T-helper 2 cell treated with Interferon-gamma antibody and Interleukin-4, amounts not matched to agents 5 μg/mL and 100 μg/mL, for 36 hours (primary cell): ENCODE measurements around the gene DNAAF5.

Source experiments
- DNase-seq: peaks from one replicate; pipeline ENCODE4 v3.0.0; 2021; ENCODE audit warnings: low spot score
- H3K27ac Mint-ChIP-seq: one replicate; pipeline ENCODE4 v1.8.0; 2021; ENCODE audit warnings: mild to moderate bottlenecking, mixed read lengths
- H3K27me3 Mint-ChIP-seq: one replicate; pipeline ENCODE4 v1.8.0; 2021; ENCODE audit warnings: low read depth, mixed read lengths
- H3K36me3 Mint-ChIP-seq: one replicate; pipeline ENCODE4 v1.8.0; 2021; ENCODE audit warnings: low read depth, mixed read lengths
- H3K4me1 Mint-ChIP-seq: one replicate; pipeline ENCODE4 v1.8.0; 2021; ENCODE audit warnings: low read depth, mixed read lengths
- H3K4me3 Mint-ChIP-seq: one replicate; pipeline ENCODE4 v1.8.0; 2022; ENCODE audit warnings: mild to moderate bottlenecking, moderate library complexity, mixed read lengths
- H3K9me3 Mint-ChIP-seq: one replicate; pipeline ENCODE4 v1.8.0; 2021; ENCODE audit warnings: mixed read lengths

Gene DNAAF5

GRCh38 chr7:730501-731439 is 4.3 kb downstream of the DNAAF5 start:
- peaks cover 10% of the 10 kb centered on the region for H3K4me1 Mint-ChIP-seq
- no peak for DNase-seq
- no peaks in the 10 kb centered on the region for H3K27me3 Mint-ChIP-seq
- H3K27ac Mint-ChIP-seq, result no peak overlapping the region
- peaks cover 4% of the 10 kb centered on the region for H3K9me3 Mint-ChIP-seq
- H3K4me3 Mint-ChIP-seq, result no peak overlapping the region
- H3K36me3 Mint-ChIP-seq, result peaks cover 24% of the 10 kb centered on the region

GRCh38 chr7:731440-732085 is 5.1 kb downstream of the DNAAF5 start:
- H3K36me3 Mint-ChIP-seq, result peaks cover 21% of the 10 kb centered on the region
- H3K4me3 Mint-ChIP-seq, result no peak overlapping the region

DNA sequence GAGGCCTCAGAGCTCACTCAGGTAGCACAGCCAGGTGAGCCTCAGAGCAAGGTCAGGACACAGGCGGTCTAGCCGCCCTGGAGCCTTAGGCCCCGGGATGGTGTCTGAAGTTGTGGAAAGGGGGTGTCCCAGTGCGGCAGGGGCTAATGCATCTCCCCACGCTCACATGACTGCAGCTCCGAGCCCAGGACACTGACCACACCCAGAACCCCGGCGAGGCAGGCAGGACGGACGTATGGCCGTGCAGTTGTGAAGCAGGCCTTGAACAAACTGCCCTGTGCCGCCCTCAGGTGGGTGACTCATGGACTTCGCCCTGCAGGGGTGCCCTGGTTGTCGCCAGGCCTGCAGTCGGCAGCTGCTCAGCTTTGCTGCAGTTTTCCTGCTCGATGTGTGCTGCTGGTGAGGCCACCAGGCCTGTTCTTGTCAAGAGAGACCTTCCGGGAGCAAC is 5.6 kb downstream of the DNAAF5 start:
- Mint-ChIP-seq H3K4me3 (no peak overlapping the region), H3K4me1 (peaks cover 7% of the 10 kb centered on the region), H3K27me3 (no peaks in the 10 kb centered on the region), H3K27ac (no peak overlapping the region), H3K9me3 (peaks cover 4% of the 10 kb centered on the region), H3K36me3 (peaks cover 21% of the 10 kb centered on the region)
- no peak for DNase-seq

More at GRCh38 chr7:731440-732085, 5.1 kb downstream of the DNAAF5 start:
- Mint-ChIP-seq H3K27me3 (no peaks in the 10 kb centered on the region), H3K9me3 (peaks cover 4% of the 10 kb centered on the region), H3K4me1 (peaks cover 7% of the 10 kb centered on the region), H3K27ac (no peak overlapping the region)
- DNase-seq, result no peak

DNA sequence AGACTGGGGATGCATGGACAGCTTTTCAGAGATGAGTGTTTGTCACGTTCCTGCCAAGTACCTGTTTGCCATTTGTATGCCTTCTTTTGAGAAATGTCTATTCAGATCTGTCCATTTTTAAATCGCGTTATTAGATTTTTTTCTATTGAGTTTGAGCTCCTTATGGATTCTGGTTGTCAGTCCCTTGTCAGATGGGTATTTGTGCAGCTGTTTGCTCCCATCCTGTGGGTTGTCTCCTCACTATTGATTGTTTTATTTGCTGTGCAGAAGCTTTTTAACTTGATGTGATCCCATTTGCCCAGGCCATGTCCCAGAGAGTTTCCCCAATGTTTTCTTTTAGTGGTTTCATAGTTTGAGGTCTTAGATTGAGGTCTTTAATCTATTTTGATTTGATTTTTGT is 6.1 kb downstream of the DNAAF5 start:
- no peak overlapping the region for H3K4me3 Mint-ChIP-seq
- no peak overlapping the region for H3K27ac Mint-ChIP-seq
- no peak for DNase-seq
- H3K4me1 Mint-ChIP-seq, result peaks cover 9% of the 10 kb centered on the region
- H3K27me3 Mint-ChIP-seq, result no peaks in the 10 kb centered on the region
- H3K9me3 Mint-ChIP-seq, result peaks cover 4% of the 10 kb centered on the region
- peaks cover 21% of the 10 kb centered on the region for H3K36me3 Mint-ChIP-seq

- Mint-ChIP-seq H3K27ac (no peak overlapping the region), H3K36me3 (peaks cover 21% of the 10 kb centered on the region), H3K9me3 (peaks cover 4% of the 10 kb centered on the region), H3K27me3 (no peaks in the 10 kb centered on the region), H3K4me1 (peaks cover 4% of the 10 kb centered on the region), H3K4me3 (no peak overlapping the region)
- no peak for DNase-seq
Observed at GRCh38 chr7:734214-734613, 7.7 kb downstream of the DNAAF5 start.

DNA sequence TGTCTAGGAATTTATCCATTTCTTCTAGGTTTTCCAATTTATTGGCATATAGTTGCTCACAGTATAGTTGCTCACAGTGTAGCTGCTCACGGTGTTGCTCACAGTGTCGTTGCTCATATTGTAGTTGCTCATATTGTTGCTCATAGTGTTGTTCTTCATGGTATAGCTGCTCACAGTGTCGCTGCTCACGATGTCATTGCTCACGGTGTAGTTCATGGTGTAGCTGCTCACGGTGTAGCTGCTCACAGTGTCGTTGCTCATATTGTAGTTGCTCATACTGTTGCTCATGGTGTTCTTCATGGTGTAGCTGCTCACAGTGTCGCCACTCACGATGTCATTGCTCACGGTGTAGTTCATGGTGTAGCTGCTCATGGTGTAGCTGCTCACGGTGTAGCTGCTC is 8.3 kb downstream of the DNAAF5 start:
- no peak overlapping the region for H3K4me3 Mint-ChIP-seq
- no peak for DNase-seq
- H3K36me3 Mint-ChIP-seq, result peaks cover 19% of the 10 kb centered on the region
- H3K27me3 Mint-ChIP-seq, result no peaks in the 10 kb centered on the region
- H3K9me3 Mint-ChIP-seq, result peaks cover 4% of the 10 kb centered on the region
- no peak overlapping the region for H3K27ac Mint-ChIP-seq
- peaks cover 4% of the 10 kb centered on the region for H3K4me1 Mint-ChIP-seq

- Mint-ChIP-seq H3K4me3 (no peak overlapping the region), H3K4me1 (peaks cover 2% of the 10 kb centered on the region), H3K27ac (no peak overlapping the region), H3K9me3 (peaks cover 2% of the 10 kb centered on the region), H3K36me3 (peaks cover 17% of the 10 kb centered on the region), H3K27me3 (no peaks in the 10 kb centered on the region)
- no peak for DNase-seq
Observed at GRCh38 chr7:738241-738640, 11.7 kb downstream of the DNAAF5 start.

DNA sequence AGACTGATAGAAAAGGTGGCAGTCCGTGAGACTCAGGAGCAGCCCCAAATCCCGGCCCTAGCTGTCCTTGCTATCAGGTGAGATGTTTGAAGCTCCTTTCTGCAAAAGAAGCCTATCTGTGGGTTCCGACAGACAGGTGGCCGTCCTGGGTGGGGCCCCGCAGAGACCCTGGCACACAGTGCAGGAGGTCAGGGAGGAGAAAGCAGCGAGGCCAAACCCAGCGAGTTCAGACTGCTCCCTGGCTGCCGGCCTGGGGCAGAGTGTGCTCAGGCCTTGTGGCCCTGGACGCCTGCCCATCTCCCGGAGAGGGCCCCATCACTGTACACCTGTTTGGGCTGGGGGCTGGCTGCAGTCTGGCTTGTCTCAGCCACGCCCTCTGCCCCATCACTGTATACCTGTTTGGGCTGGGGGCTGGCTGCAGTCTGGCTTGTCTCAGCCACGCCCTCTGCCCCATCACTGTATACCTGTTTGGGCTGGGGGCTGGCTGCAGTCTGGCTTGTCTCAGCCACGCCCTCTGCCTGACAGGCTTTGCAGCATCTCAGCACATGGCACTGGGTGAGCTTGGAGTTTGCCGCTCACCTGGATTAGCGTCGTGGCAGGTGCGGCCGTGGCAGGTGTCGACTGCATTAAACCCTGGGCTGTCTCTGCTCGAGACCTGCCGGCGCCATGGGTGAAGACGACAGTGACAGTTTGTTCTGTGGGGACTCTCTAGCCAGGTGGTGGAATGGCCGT is 12.4 kb downstream of the DNAAF5 start:
- DNase-seq, result no peak
- Mint-ChIP-seq H3K4me3 (no peak overlapping the region), H3K27me3 (no peaks in the 10 kb centered on the region), H3K4me1 (peaks cover 2% of the 10 kb centered on the region), H3K9me3 (no peaks in the 10 kb centered on the region), H3K36me3 (peaks cover 17% of the 10 kb centered on the region), H3K27ac (no peak overlapping the region)

- no peak for DNase-seq
- Mint-ChIP-seq H3K27me3 (no peaks in the 10 kb centered on the region), H3K27ac (no peak overlapping the region), H3K4me3 (no peak overlapping the region), H3K4me1 (peaks cover 2% of the 10 kb centered on the region), H3K9me3 (no peaks in the 10 kb centered on the region), H3K36me3 (peaks cover 22% of the 10 kb centered on the region)
Observed at GRCh38 chr7:739455-739982, 13.0 kb downstream of the DNAAF5 start.

- H3K9me3 Mint-ChIP-seq, result peaks cover 5% of the 10 kb centered on the region
- H3K36me3 Mint-ChIP-seq, result peaks cover 29% of the 10 kb centered on the region
Observed at GRCh38 chr7:739983-740942, 13.8 kb downstream of the DNAAF5 start.

GRCh38 chr7:741191-741671 is 14.7 kb downstream of the DNAAF5 start:
- DNase-seq, result no peak
- H3K4me1 Mint-ChIP-seq, result peaks cover 2% of the 10 kb centered on the region
- peaks cover 31% of the 10 kb centered on the region for H3K36me3 Mint-ChIP-seq
- H3K27ac Mint-ChIP-seq, result no peak overlapping the region
- H3K9me3 Mint-ChIP-seq, result peaks cover 6% of the 10 kb centered on the region
- H3K27me3 Mint-ChIP-seq, result no peaks in the 10 kb centered on the region
- H3K4me3 Mint-ChIP-seq, result no peak overlapping the region

More at GRCh38 chr7:739983-740942, 13.8 kb downstream of the DNAAF5 start:
- no peaks in the 10 kb centered on the region for H3K27me3 Mint-ChIP-seq
- H3K27ac Mint-ChIP-seq, result no peak overlapping the region
- no peak for DNase-seq
- no peak overlapping the region for H3K4me3 Mint-ChIP-seq
- H3K4me1 Mint-ChIP-seq, result peaks cover 2% of the 10 kb centered on the region

GRCh38 chr7:741850-742249 is 15.4 kb downstream of the DNAAF5 start:
- Mint-ChIP-seq H3K4me1 (peaks cover 2% of the 10 kb centered on the region), H3K27ac (no peak overlapping the region), H3K9me3 (peaks cover 6% of the 10 kb centered on the region), H3K36me3 (peaks cover 31% of the 10 kb centered on the region), H3K4me3 (no peak overlapping the region), H3K27me3 (no peaks in the 10 kb centered on the region)
- no peak for DNase-seq

GRCh38 chr7:742791-743190 is 16.3 kb downstream of the DNAAF5 start:
- Mint-ChIP-seq H3K4me3 (no peak overlapping the region), H3K9me3 (peaks cover 6% of the 10 kb centered on the region), H3K4me1 (no peaks in the 10 kb centered on the region), H3K27ac (no peak overlapping the region), H3K27me3 (no peaks in the 10 kb centered on the region), H3K36me3 (peaks cover 30% of the 10 kb centered on the region)
- no peak for DNase-seq
